DND-41 (cell line): ENCODE results near the gene TVP23C.
"Not testable (repeated sequence)": the region's sequence is repeated elsewhere in the genome, so short reads cannot be mapped to it uniquely, and the experiment has no call there.

ENCODE experiments used
- EZH2 ChIP-seq: IDR thresholded peaks from 3 replicates; pipeline ENCODE4 v1.6.1; 2012; ENCODE audit warnings: borderline replicate concordance, low read depth, mild to moderate bottlenecking, moderate library complexity, low read length, inconsistent platforms; ENCODE audit not compliant: severe bottlenecking
- TF ChIP-seq, protein P1 (sequence below): IDR thresholded peaks from 2 replicates; pipeline ENCODE4 v1.5.1; 2012; ENCODE audit warnings: borderline replicate concordance, low read length, moderate library complexity, mild to moderate bottlenecking; ENCODE audit not compliant: poor library complexity, severe bottlenecking; ENCODE audit errors: extremely low read depth

DNA sequence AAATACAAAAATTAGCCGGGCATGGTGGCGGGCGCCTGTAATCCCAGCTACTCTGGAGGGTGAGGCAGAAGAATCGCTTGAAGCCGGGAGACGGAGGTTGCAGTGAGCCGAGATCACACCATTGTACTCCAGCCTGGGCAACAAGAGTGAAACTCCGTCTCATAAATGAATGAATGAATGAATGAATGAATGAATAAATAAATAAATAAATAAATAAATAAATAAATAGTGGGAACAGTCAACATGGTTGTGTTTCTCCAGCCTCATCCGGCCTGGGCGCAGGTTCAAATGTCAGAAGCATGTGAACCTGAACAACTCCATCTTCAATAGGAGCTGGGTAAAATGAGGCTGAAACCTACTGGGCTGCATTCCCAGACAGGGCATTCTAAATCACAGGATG, 1.8 kb downstream of the TVP23C start:
- TF ChIP-seq, protein P1, sequence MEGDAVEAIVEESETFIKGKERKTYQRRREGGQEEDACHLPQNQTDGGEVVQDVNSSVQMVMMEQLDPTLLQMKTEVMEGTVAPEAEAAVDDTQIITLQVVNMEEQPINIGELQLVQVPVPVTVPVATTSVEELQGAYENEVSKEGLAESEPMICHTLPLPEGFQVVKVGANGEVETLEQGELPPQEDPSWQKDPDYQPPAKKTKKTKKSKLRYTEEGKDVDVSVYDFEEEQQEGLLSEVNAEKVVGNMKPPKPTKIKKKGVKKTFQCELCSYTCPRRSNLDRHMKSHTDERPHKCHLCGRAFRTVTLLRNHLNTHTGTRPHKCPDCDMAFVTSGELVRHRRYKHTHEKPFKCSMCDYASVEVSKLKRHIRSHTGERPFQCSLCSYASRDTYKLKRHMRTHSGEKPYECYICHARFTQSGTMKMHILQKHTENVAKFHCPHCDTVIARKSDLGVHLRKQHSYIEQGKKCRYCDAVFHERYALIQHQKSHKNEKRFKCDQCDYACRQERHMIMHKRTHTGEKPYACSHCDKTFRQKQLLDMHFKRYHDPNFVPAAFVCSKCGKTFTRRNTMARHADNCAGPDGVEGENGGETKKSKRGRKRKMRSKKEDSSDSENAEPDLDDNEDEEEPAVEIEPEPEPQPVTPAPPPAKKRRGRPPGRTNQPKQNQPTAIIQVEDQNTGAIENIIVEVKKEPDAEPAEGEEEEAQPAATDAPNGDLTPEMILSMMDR = not testable (repeated sequence)
- not testable (repeated sequence) for TF ChIP-seq EZH2
